GM10266 (cell line): Measurements from ENCODE around the gene SENP3.

Experiments used
- DNase-seq: peaks from one replicate; pipeline ENCODE4 v3.0.0; 2012; ENCODE audit errors: extremely low spot score
- CTCF ChIP-seq: IDR thresholded peaks from 2 replicates; pipeline ENCODE4 v1.5.1; 2012; ENCODE audit warnings: mild to moderate bottlenecking, low read depth; ENCODE audit not compliant: control insufficient read depth, insufficient read depth; ENCODE audit errors: missing control alignments

The SENP3 gene

GRCh38 chr17:7573324-7574080 lies 11.8 kb downstream of the SENP3 start:
- no peak for TF ChIP-seq CTCF
- DNase-seq: peak; percentile 93

- no peak for TF ChIP-seq CTCF
- no peak for DNase-seq
Observed at GRCh38 chr17:7574176-7574953, 12.6 kb downstream of the SENP3 start.

GRCh38 chr17:7575481-7575883 lies 13.8 kb downstream of the SENP3 start:
- DNase-seq: no peak
- no peak for TF ChIP-seq CTCF

- DNase-seq: no peak
- no peak for TF ChIP-seq CTCF
Observed at GRCh38 chr17:7575959-7576358, 14.2 kb downstream of the SENP3 start.

GRCh38 chr17:7576432-7576937 lies 14.8 kb downstream of the SENP3 start:
- no peak for DNase-seq
- TF ChIP-seq CTCF: no peak

- no peak for DNase-seq
- no peak for TF ChIP-seq CTCF
Observed at GRCh38 chr17:7577327-7578199, 15.8 kb downstream of the SENP3 start.
